GM21390 (cell line): Measurements from ENCODE around the gene TANC1.

ENCODE experiments used
- ATAC-seq: cut with Tn5 transposase; IDR thresholded peaks from one replicate; pipeline ENCODE4 v1.9.1; 2021; ENCODE audit not compliant: unreplicated experiment

TANC1 gene

GRCh38 chr2:159243529-159243928, 275.1 kb downstream of the TANC1 start:
- no peak for ATAC-seq

- no peak for ATAC-seq
Measured at GRCh38 chr2:159246325-159246988, 278.0 kb downstream of the TANC1 start.

- ATAC-seq = peak; percentile 66
Measured at GRCh38 chr2:159249990-159250715, 281.7 kb downstream of the TANC1 start.

- ATAC-seq = no peak
Measured at GRCh38 chr2:159251296-159252173, 283.1 kb downstream of the TANC1 start.

- ATAC-seq = no peak
Measured at GRCh38 chr2:159252905-159253304, 284.5 kb downstream of the TANC1 start.

- no peak for ATAC-seq
Measured at GRCh38 chr2:159256159-159256558, 287.7 kb downstream of the TANC1 start.

- ATAC-seq = no peak
Measured at GRCh38 chr2:159262226-159262625, 293.8 kb downstream of the TANC1 start.

- ATAC-seq = no peak
Measured at GRCh38 chr2:159262904-159263303, 294.5 kb downstream of the TANC1 start.

GRCh38 chr2:159265171-159265576, 296.7 kb downstream of the TANC1 start:
- no peak for ATAC-seq

- ATAC-seq = no peak
Measured at GRCh38 chr2:159266554-159266953, 298.1 kb downstream of the TANC1 start.

- ATAC-seq = no peak
Measured at GRCh38 chr2:159267921-159268320, 299.5 kb downstream of the TANC1 start.

GRCh38 chr2:159270744-159271379, 302.4 kb downstream of the TANC1 start:
- ATAC-seq = no peak

GRCh38 chr2:159272156-159272555, 303.7 kb downstream of the TANC1 start:
- ATAC-seq = no peak

- ATAC-seq = no peak
Measured at GRCh38 chr2:159275111-159275510, 306.7 kb downstream of the TANC1 start.

- no peak for ATAC-seq
Measured at GRCh38 chr2:159279700-159280099, 311.3 kb downstream of the TANC1 start.

GRCh38 chr2:159281002-159281401, 312.6 kb downstream of the TANC1 start:
- ATAC-seq = no peak
